ENCODE results near the gene EPHA4.

The EPHA4 gene

DNA sequence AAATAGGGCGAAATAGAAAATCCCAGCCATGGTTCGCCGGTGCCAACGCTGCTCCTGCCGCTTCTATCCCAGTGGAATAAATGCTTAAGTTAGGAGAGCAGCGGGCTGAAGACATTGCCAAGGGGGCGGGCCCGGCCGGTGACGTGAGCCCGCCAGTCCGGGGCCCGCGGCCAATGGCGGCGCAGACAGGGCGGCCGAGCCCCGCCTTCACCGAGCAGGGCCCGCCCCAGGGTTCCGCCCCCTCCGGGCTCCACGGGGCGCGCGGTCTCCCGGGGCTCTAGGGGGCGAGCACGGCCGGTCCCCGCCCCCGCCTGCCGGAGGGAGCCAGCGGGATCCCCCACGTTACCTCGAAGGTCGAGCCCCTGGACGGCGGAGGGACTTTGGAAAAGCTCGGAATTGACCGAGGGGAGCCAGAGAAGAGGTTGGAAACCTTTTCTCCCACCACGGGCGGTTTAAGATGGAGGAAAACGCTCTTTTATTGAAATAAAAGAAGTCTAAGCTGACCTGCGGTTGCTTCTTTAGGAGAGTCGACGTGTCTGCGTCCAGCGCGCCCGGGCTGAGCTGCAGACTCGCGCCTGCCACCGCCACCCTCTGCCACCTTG lies at the start of gene EPHA4:
TSS of gene EPHA4 (minus strand) at position 86 of the 602 bp plus-strand sequence. CDS start at position 30, 56 bp downstream.
- peak within 1 kb of the TSS; percentile 84 for H3K27ac ChIP-seq
- TF ChIP-seq, protein P1, sequence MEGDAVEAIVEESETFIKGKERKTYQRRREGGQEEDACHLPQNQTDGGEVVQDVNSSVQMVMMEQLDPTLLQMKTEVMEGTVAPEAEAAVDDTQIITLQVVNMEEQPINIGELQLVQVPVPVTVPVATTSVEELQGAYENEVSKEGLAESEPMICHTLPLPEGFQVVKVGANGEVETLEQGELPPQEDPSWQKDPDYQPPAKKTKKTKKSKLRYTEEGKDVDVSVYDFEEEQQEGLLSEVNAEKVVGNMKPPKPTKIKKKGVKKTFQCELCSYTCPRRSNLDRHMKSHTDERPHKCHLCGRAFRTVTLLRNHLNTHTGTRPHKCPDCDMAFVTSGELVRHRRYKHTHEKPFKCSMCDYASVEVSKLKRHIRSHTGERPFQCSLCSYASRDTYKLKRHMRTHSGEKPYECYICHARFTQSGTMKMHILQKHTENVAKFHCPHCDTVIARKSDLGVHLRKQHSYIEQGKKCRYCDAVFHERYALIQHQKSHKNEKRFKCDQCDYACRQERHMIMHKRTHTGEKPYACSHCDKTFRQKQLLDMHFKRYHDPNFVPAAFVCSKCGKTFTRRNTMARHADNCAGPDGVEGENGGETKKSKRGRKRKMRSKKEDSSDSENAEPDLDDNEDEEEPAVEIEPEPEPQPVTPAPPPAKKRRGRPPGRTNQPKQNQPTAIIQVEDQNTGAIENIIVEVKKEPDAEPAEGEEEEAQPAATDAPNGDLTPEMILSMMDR (conservative IDR thresholded peaks at IDR 0.05): peak; percentile 33; the same call in 1 of the 2 replicates

- H3K27ac ChIP-seq: no peak overlapping the region
- TF ChIP-seq, protein P1 (conservative IDR thresholded peaks at IDR 0.05): no peak
Measured at GRCh38 chr2:221618007-221618406, 45.9 kb upstream of the EPHA4 start.

DNA sequence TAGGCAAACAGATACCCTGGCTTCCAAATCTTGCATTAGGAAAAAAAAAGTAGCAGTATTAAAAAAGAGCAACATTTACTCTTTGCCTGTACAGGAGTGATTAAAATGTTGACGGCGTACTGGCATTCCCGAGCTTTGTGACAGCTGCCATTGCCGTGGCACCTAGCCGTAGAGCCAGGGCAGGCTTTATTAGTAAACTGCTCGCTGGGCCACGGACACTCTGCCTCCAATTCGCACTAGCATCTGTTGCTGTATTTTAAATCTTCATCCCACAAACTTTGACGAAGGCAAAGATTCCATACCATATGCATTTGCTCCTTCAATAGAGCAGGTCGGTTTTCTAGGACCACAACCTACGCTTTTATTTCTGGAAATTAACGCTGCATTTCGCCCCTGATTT lies 44.5 kb upstream of the EPHA4 start:
- TF ChIP-seq, protein P1 (conservative IDR thresholded peaks at IDR 0.05): no peak
- H3K27ac ChIP-seq: no peak overlapping the region

DNA sequence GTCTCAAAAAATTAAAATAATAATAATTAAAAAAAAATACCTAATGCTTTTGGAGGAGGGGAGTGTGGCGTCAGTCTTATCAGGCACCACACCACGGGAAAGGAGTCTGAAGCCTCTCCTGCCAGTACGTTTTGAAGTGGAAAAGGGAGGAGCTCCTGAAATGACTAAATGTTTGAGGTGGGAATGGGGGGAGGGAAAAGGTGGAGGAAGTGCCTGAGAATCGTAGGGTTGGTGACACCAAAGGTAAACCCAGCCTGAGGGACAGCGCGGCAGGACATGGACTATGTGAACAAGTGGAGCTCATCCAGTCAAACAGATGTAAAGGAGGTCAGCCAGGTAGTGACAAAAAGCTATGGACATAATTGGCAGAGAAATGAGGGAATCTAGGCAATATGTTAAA lies 42.2 kb upstream of the EPHA4 start:
- TF ChIP-seq, protein P1 (conservative IDR thresholded peaks at IDR 0.05): no peak
- no peak overlapping the region for H3K27ac ChIP-seq

DNA sequence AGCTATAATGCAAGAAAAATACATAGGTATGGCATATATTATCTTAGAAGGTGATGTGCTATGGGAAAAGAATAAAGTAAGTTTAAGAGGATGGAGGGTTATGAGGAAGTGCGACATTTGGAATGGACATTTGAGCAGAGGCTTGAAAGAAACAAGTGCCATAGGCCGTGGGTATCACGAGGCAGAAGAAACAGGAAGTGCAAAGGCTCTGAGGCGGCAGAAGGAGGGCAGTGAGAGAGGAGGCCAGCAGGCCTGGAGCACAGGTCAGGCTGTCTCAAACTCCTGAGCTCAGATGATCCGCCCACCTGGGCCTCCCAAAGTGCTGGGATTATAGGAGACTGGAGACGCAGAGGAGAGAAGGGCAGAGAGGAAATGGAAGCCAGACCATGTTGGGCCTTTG lies 40.7 kb upstream of the EPHA4 start:
- TF ChIP-seq, protein P1 (conservative IDR thresholded peaks at IDR 0.05): no peak
- H3K27ac ChIP-seq: no peak overlapping the region

- TF ChIP-seq, protein P1 (conservative IDR thresholded peaks at IDR 0.05): no peak
- H3K27ac ChIP-seq: no peak overlapping the region
Measured at GRCh38 chr2:221612161-221612560, 40.1 kb upstream of the EPHA4 start.

DNA sequence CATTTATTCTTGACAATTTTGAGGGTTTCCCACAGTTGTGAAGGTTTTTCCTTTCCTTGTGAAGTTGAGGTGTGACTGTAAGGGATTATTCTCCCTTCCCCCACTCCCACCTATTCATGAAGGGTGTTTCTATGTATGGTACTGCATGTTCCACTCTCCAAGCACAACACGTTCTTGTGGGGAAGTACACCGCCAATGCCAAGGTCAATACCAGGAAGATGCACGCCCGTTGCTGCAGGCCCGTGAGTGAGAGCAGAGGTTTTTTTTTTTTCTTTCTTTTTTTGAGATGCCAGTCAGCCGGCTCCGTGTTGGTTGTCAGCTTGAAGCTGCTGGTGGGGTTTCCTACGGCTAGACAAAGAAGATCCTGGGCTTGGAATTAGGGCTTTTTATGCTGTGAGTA lies 38.6 kb upstream of the EPHA4 start:
- TF ChIP-seq, protein P1 (conservative IDR thresholded peaks at IDR 0.05): no peak
- peak overlapping the region; percentile 48 for H3K27ac ChIP-seq
